HG03558 (cell line): ENCODE measurements around the gene FNDC3B.

Source experiments
- ATAC-seq: cut with Tn5 transposase; IDR thresholded peaks from one replicate; pipeline ENCODE4 v1.9.1; 2021; ENCODE audit warnings: moderate number of reproducible peaks; ENCODE audit not compliant: unreplicated experiment; ENCODE audit errors: extremely low read depth

Gene FNDC3B

GRCh38 chr3:172106989-172107388, 67.6 kb downstream of the FNDC3B start:
- peak; percentile 14 for ATAC-seq

GRCh38 chr3:172107403-172107802, 68.0 kb downstream of the FNDC3B start:
- peak; percentile 86 for ATAC-seq

- ATAC-seq, result no peak
Observed at GRCh38 chr3:172110127-172110779, 70.9 kb downstream of the FNDC3B start.

GRCh38 chr3:172111163-172111562, 71.8 kb downstream of the FNDC3B start:
- no peak for ATAC-seq

GRCh38 chr3:172112078-172112733, 72.8 kb downstream of the FNDC3B start:
- no peak for ATAC-seq

- ATAC-seq, result no peak
Observed at GRCh38 chr3:172112734-172113120, 73.3 kb downstream of the FNDC3B start.

- no peak for ATAC-seq
Observed at GRCh38 chr3:172113710-172114109, 74.3 kb downstream of the FNDC3B start.

- no peak for ATAC-seq
Observed at GRCh38 chr3:172115059-172115458, 75.7 kb downstream of the FNDC3B start.

GRCh38 chr3:172115787-172116186, 76.4 kb downstream of the FNDC3B start:
- ATAC-seq, result no peak

GRCh38 chr3:172118019-172118418, 78.6 kb downstream of the FNDC3B start:
- ATAC-seq, result no peak

GRCh38 chr3:172119266-172119969, 80.0 kb downstream of the FNDC3B start:
- no peak for ATAC-seq

GRCh38 chr3:172120912-172121311, 81.5 kb downstream of the FNDC3B start:
- ATAC-seq, result no peak

GRCh38 chr3:172121981-172122380, 82.6 kb downstream of the FNDC3B start:
- ATAC-seq, result no peak

- ATAC-seq, result no peak
Observed at GRCh38 chr3:172124271-172124670, 84.9 kb downstream of the FNDC3B start.

GRCh38 chr3:172125053-172125452, 85.7 kb downstream of the FNDC3B start:
- no peak for ATAC-seq

GRCh38 chr3:172125963-172126457, 86.6 kb downstream of the FNDC3B start:
- no peak for ATAC-seq

GRCh38 chr3:172126741-172127140, 87.4 kb downstream of the FNDC3B start:
- no peak for ATAC-seq

GRCh38 chr3:172127141-172127540, 87.8 kb downstream of the FNDC3B start:
- ATAC-seq, result no peak

- no peak for ATAC-seq
Observed at GRCh38 chr3:172127929-172128580, 88.7 kb downstream of the FNDC3B start.

GRCh38 chr3:172128858-172129257, 89.5 kb downstream of the FNDC3B start:
- no peak for ATAC-seq

GRCh38 chr3:172129498-172129849, 90.1 kb downstream of the FNDC3B start:
- ATAC-seq, result no peak
